ENCODE data around the gene TAF11L5. TPM values are rescaled to one million over a fixed set of nuclear protein-coding genes. Genes with fewer than 3 reads are reported as not detected.
"Not testable (repeated sequence)": the region's sequence is repeated elsewhere in the genome, so short reads cannot be mapped to it uniquely, and the experiment has no call there.

The TAF11L5 gene
- total and polyA plus RNA-seq, 2 experiments from 2014 or later, result not detected

- not testable (repeated sequence) for H3K4me1 ChIP-seq (ENCODE audit: insufficient read depth); H3K27ac ChIP-seq (ENCODE audit: low read depth); H3K36me3 Mint-ChIP-seq (ENCODE audit: low read depth); H3K4me2 ChIP-seq; H3K27me3 Mint-ChIP-seq (ENCODE audit: insufficient read depth, low read depth, poor library complexity); H3K27me3 ChIP-seq (ENCODE audit: insufficient read depth); H3K9me3 Mint-ChIP-seq; H3K4me3 Mint-ChIP-seq; H3F3A ChIP-seq (replicated peaks; ENCODE audit: low read depth); H3K4me1 Mint-ChIP-seq; DNase-seq (ENCODE audit: low spot score); H4K20me1 ChIP-seq (replicated peaks; ENCODE audit: insufficient read depth); H3K79me2 ChIP-seq (replicated peaks; ENCODE audit: insufficient read depth); H3K9me2 ChIP-seq (ENCODE audit: insufficient read depth); H3K4me3 ChIP-seq; ATAC-seq; H2AFZ ChIP-seq; H3K27ac Mint-ChIP-seq; H3K36me3 ChIP-seq (ENCODE audit: insufficient read depth)
Observed at GRCh38 chr5:17521501-17521900, 3.5 kb upstream of the TAF11L5 start, which contains the start of gene TAF11L4. Gene TAF11L4 (plus strand): TSS chr5:17521801.

GRCh38 chr5:17526504-17526903 is 1.5 kb downstream of the TAF11L5 start:
- H3K4me2 ChIP-seq; H2AFZ ChIP-seq; H3K4me3 Mint-ChIP-seq; H3K4me3 ChIP-seq; ATAC-seq; H3K9me3 Mint-ChIP-seq; H3K4me1 Mint-ChIP-seq; H3K27me3 ChIP-seq (ENCODE audit: insufficient read depth); H3K27me3 Mint-ChIP-seq (ENCODE audit: insufficient read depth, low read depth, poor library complexity); H3K27ac Mint-ChIP-seq; H4K20me1 ChIP-seq (replicated peaks; ENCODE audit: insufficient read depth); H3F3A ChIP-seq (replicated peaks; ENCODE audit: low read depth); DNase-seq (ENCODE audit: low spot score); H3K36me3 ChIP-seq (ENCODE audit: insufficient read depth); H3K4me1 ChIP-seq (ENCODE audit: insufficient read depth); H3K36me3 Mint-ChIP-seq (ENCODE audit: low read depth); H3K79me2 ChIP-seq (replicated peaks; ENCODE audit: insufficient read depth); H3K9me2 ChIP-seq (ENCODE audit: insufficient read depth); H3K27ac ChIP-seq (ENCODE audit: low read depth): not testable (repeated sequence)

- not testable (repeated sequence) for H2AFZ ChIP-seq; H3K36me3 ChIP-seq (ENCODE audit: insufficient read depth); DNase-seq (ENCODE audit: low spot score); H3K79me2 ChIP-seq (replicated peaks; ENCODE audit: insufficient read depth); H3K27me3 Mint-ChIP-seq (ENCODE audit: insufficient read depth, low read depth, poor library complexity); H3K4me2 ChIP-seq; H3K27ac Mint-ChIP-seq; ATAC-seq; H3K4me3 Mint-ChIP-seq; H4K20me1 ChIP-seq (replicated peaks; ENCODE audit: insufficient read depth); H3K4me3 ChIP-seq; H3F3A ChIP-seq (replicated peaks; ENCODE audit: low read depth); H3K9me3 Mint-ChIP-seq; H3K4me1 Mint-ChIP-seq; H3K27ac ChIP-seq (ENCODE audit: low read depth); H3K9me2 ChIP-seq (ENCODE audit: insufficient read depth); H3K36me3 Mint-ChIP-seq (ENCODE audit: low read depth); H3K4me1 ChIP-seq (ENCODE audit: insufficient read depth); H3K27me3 ChIP-seq (ENCODE audit: insufficient read depth)
Observed at GRCh38 chr5:17528369-17528768, 3.3 kb downstream of the TAF11L5 start, which contains the start of gene TAF11L6. Gene TAF11L6 (plus strand): TSS chr5:17528669.

Small RNA genes within 50 kb of the gene (small RNA-seq; reads per million reads assigned to genes)
- not detected for gene AC106774.3 (ENCODE audit: low replicate concordance)

Other genes starting within 250 kb of the TAF11L5 start
- not detected in 2 replicates for gene TAF11L2, start 27.0 kb upstream of the TAF11L5 start, total RNA-seq (2014; rRNA removed; shearing (Covaris generic))
- not detected in 2 replicates for gene TAF11L2, start 27.0 kb upstream of the TAF11L5 start, polyA plus RNA-seq (2016; fragmentation: Nextera tagmentation; extraction: Ambion mirVana)
- not detected in 2 replicates for gene TAF11L3, start 6.9 kb upstream of the TAF11L5 start, total RNA-seq (2014; rRNA removed; shearing (Covaris generic))
- not detected in 2 replicates for gene TAF11L3, start 6.9 kb upstream of the TAF11L5 start, polyA plus RNA-seq (2016; fragmentation: Nextera tagmentation; extraction: Ambion mirVana)
- gene TAF11L4, start 3.4 kb upstream of the TAF11L5 start, total RNA-seq (2014; rRNA removed; shearing (Covaris generic)), result not detected in 2 replicates
- gene TAF11L4, start 3.4 kb upstream of the TAF11L5 start, polyA plus RNA-seq (2016; fragmentation: Nextera tagmentation; extraction: Ambion mirVana), result not detected in 2 replicates
- gene TAF11L6, start 3.4 kb downstream of the TAF11L5 start, total RNA-seq (2014; rRNA removed; shearing (Covaris generic)), result not detected in 2 replicates
- not detected in 2 replicates for gene TAF11L6, start 3.4 kb downstream of the TAF11L5 start, polyA plus RNA-seq (2016; fragmentation: Nextera tagmentation; extraction: Ambion mirVana)
- gene TAF11L7, start 60.5 kb downstream of the TAF11L5 start, total RNA-seq (2014; rRNA removed; shearing (Covaris generic)), result not detected in 2 replicates
- not detected in 2 replicates for gene TAF11L7, start 60.5 kb downstream of the TAF11L5 start, polyA plus RNA-seq (2016; fragmentation: Nextera tagmentation; extraction: Ambion mirVana)
- gene TAF11L8, start 65.7 kb downstream of the TAF11L5 start, total RNA-seq (2014; rRNA removed; shearing (Covaris generic)), result not detected in 2 replicates
- gene TAF11L8, start 65.7 kb downstream of the TAF11L5 start, polyA plus RNA-seq (2016; fragmentation: Nextera tagmentation; extraction: Ambion mirVana), result not detected in 2 replicates
- not detected in 2 replicates for gene TAF11L9, start 69.2 kb downstream of the TAF11L5 start, total RNA-seq (2014; rRNA removed; shearing (Covaris generic))
- not detected in 2 replicates for gene TAF11L9, start 69.2 kb downstream of the TAF11L5 start, polyA plus RNA-seq (2016; fragmentation: Nextera tagmentation; extraction: Ambion mirVana)
- not detected in 2 replicates for gene TAF11L10, start 72.6 kb downstream of the TAF11L5 start, total RNA-seq (2014; rRNA removed; shearing (Covaris generic))
- not detected in 2 replicates for gene TAF11L10, start 72.6 kb downstream of the TAF11L5 start, polyA plus RNA-seq (2016; fragmentation: Nextera tagmentation; extraction: Ambion mirVana)
- 0.21 and 1.6 TPM in 2 replicates for gene TAF11L11, start 78.9 kb downstream of the TAF11L5 start, total RNA-seq (2014; rRNA removed; shearing (Covaris generic))
- not detected in 2 replicates for gene TAF11L11, start 78.9 kb downstream of the TAF11L5 start, polyA plus RNA-seq (2016; fragmentation: Nextera tagmentation; extraction: Ambion mirVana)
- gene TAF11L12, start 85.2 kb downstream of the TAF11L5 start, total RNA-seq (2014; rRNA removed; shearing (Covaris generic)), result not detected in 2 replicates
- not detected in 2 replicates for gene TAF11L12, start 85.2 kb downstream of the TAF11L5 start, polyA plus RNA-seq (2016; fragmentation: Nextera tagmentation; extraction: Ambion mirVana)
- gene TAF11L13, start 106.9 kb downstream of the TAF11L5 start, total RNA-seq (2014; rRNA removed; shearing (Covaris generic)), result not detected in 2 replicates
- gene TAF11L13, start 106.9 kb downstream of the TAF11L5 start, polyA plus RNA-seq (2016; fragmentation: Nextera tagmentation; extraction: Ambion mirVana), result not detected in 2 replicates
- gene TAF11L14, start 109.2 kb downstream of the TAF11L5 start, total RNA-seq (2014; rRNA removed; shearing (Covaris generic)), result not detected in 2 replicates
- gene TAF11L14, start 109.2 kb downstream of the TAF11L5 start, polyA plus RNA-seq (2016; fragmentation: Nextera tagmentation; extraction: Ambion mirVana), result not detected in 2 replicates